UCSD-AML1 (cell line): Measurements from ENCODE around the gene USP6NL.

Source experiments
- DNase-seq: peaks from one replicate; lab custom pipeline; 2025; ENCODE audit not compliant: unreplicated experiment; lab: John Stamatoyannopoulos, UW

The USP6NL gene

GRCh38 chr10:11429439-11430052, 181.9 kb downstream of the USP6NL start:
- DNase-seq, result no peak

DNA sequence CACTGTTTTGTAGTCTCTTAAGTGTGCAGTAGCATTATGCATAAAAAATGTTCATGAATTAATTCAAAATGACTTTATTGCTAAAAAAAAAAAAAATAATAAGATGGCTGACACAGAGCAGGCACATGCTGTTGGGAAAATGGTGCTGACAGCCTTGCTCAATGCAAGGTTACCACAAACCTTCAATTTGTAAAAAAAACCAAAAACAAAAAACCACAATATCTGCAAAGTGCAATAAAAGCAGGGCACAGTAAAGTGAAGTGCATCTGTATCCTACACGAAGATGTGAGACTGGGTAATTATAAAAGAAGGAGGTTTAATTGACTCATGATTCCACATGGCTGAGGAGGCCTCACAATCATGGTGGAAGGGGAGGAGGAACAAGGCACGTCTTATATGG, 185.8 kb downstream of the USP6NL start:
- no peak for DNase-seq

DNA sequence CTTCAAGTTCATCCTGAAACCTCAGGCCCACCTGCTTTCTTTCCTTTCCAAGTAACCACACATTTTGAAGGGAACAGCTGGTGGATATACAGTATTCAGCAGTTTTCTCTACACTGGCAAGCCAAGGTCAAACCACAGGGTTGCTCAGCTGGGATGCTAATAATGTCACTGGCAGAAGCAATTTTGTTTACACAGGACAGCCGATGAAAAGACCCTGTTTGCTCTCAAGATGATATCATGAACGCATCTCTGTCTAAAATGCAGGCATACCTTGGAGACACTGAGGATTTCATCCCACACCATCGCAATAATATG, 186.2 kb downstream of the USP6NL start:
- DNase-seq, result no peak

- DNase-seq, result peak; percentile 45
These were observed 186.8 kb downstream of the USP6NL start for GRCh38 chr10:11424456-11425295.

DNA sequence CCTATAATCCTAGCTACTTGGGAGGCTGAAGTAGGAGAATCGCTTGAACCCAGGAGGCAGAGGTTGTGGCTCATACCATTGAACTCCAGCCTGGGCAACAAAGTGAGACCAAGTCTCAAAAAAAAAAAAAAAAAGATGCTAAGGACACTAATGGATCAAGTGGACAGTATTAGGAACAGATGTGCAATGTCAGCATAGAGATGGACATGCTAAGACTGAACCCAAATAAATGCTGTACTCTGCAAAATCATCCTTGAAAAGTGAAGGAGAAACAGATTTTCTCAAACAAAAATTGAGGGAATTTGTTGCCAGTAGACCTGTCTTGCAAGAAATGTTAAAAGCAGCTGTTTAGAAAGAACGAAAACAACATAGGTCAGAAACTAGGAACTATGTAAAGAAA, 194.5 kb downstream of the USP6NL start:
- no peak for DNase-seq

DNA sequence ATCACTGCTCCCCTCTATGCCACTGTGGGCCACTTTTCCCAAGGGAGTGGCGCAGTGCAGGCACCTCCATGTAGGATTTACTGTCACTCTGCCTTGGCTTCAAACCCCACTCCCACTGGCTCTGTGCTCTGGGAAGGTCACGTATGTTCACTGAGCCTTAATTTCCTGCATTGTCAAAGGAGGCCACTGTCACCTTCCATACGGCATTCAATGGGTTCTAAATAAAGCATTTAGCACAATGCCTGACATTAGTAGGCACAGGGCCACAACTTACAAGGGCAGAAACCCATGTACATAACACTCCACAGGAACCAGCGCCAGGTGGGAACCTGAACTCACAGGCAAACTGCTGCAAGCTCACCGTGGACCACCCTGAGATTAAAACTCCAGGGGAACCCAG, 196.4 kb downstream of the USP6NL start:
- DNase-seq, result no peak

DNA sequence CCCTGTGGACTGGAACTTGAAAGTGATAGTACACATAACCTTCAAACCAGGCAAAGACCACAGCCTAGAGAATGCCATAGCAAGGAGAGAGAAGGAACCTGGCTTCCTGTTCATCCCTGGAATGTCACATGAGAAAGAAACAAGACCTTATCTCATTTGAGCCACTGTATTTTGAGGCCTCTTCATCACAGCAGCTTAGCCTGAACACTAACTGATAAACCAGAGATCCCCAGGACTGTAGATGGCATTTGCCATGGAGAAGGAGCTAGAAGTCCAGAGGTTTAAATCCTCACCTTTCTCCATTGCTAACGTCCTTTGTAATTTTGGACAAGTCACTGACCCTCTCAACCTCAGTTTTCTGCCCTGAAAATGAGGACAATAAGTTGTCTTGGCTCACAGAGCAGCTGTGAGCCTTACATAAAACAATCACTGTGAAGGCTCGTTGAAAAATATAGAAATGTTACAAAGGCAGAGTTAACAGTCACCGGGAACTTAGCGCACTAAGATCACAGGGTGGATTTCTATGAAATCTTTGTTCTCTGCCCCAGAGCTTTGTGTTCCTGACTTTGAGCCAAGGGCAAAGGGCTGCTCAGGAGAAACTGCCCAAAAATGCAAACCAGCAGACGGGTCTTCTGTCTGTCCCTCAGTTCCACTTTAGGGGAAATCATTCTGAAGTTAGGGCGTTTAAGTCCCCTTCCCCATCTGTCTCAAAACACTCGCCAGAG, 197.0 kb downstream of the USP6NL start:
- no peak for DNase-seq

DNA sequence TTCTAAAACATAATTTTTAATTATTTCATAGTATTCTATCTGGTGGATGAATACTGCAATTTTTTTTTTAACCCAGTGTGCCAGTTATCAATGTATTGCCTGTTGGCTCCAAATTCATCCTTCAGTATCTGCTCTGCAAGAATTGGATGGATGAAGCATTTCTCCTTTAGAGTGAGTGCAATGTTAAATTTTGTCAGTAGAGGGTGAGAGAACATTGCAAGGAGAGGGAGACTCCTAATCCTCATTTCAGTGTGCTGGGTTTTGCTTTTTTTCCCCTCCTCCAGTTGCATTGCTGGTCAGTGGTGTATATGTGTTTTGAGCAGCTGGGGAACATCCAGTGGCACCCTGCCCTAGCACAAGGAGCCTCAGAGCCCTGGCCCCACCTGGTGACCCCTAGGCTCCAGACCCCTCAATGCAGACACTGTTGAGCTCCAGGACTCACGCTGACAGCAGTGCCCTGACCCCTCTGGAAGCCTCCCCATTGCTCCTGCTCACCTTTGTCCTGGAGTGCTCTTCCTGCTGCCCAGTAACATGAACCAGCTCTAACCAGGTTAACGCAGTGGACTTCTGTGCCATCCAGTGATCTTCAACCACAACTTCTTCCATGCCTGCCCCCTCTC, 199.4 kb downstream of the USP6NL start:
- no peak for DNase-seq

DNA sequence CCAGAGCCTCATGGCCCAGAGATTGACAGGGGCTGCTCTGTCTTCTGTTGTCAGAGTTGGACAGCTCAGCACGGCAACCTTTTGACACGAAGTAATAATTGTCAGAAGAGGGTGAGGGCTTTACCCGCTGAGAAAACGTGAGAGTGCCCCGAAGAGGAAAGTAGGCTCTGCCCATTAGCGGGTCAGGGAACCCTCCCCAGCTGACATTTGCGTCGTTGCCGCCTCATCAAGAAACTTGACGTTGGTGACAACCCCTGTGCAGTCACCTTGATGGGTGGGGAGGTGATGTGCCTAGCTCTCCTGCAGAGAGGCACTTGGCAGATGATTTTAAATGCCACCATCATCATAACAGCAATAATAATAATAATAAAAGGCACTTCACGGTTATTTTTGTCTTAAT, 202.1 kb downstream of the USP6NL start:
- no peak for DNase-seq

DNA sequence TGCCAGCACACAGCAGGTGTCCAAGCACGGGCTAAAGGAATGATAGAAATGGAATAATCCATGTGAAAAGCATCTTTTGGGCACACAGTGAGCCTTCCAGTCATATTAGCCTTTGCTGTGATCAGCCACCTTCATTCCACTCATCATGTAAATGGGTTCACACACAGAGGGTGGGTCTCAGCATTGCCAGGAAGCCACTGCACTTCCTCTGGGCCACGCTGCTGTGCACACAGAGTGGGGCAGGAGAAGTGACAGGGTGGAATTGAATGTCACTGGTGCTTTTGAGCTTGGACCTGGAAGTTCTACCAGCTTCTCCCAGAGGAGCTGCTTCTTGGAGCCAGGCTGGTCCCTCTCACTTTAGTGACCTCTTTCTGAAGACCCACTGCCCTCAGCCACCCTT, 203.5 kb downstream of the USP6NL start:
- DNase-seq, result no peak

GRCh38 chr10:11406746-11407145, 204.7 kb downstream of the USP6NL start:
- DNase-seq, result no peak

- DNase-seq, result no peak
These were observed 206.5 kb downstream of the USP6NL start for GRCh38 chr10:11404901-11405300.
